Measurements from ENCODE around the gene KLRG1.

The KLRG1 gene

GRCh38 chr12:9002335-9002734 is 13.0 kb downstream of the KLRG1 start:
- no peak for DNase-seq (ENCODE audit: low spot score)
- no peak overlapping the region for H3K27ac ChIP-seq
- CTCF ChIA-PET, result no interaction called here
- no peak for TF ChIP-seq CTCF (conservative IDR thresholded peaks at IDR 0.05; ENCODE audit: low read depth)
- POLR2A ChIA-PET (ENCODE audit: low non-redundant PET), result no interaction called here

- POLR2A ChIA-PET (ENCODE audit: low non-redundant PET), result interaction anchor here (1.1 kb wide), 1 partner anchor 14 kb away, joined by 4 read pairs; no protein-coding TSS in a partner anchor
- no peak for TF ChIP-seq CTCF (conservative IDR thresholded peaks at IDR 0.05; ENCODE audit: low read depth)
- DNase-seq (ENCODE audit: low spot score), result no peak
- H3K27ac ChIP-seq, result no peak overlapping the region
- CTCF ChIA-PET, result interaction anchor here (0.7 kb wide), 1 partner anchor 151 kb away, joined by 3 read pairs; no protein-coding TSS in a partner anchor
Measured at GRCh38 chr12:9022592-9022991, 33.2 kb downstream of the KLRG1 start.

GRCh38 chr12:9024512-9024911 is 35.2 kb downstream of the KLRG1 start:
- H3K27ac ChIP-seq, result no peak overlapping the region
- no peak for TF ChIP-seq CTCF (conservative IDR thresholded peaks at IDR 0.05; ENCODE audit: low read depth)
- POLR2A ChIA-PET (ENCODE audit: low non-redundant PET), result no interaction called here
- CTCF ChIA-PET, result no interaction called here
- no peak for DNase-seq (ENCODE audit: low spot score)

- H3K27ac ChIP-seq, result no peak overlapping the region
- ChIA-PET POLR2A (ENCODE audit: low non-redundant PET) (no interaction called here), CTCF (interaction anchor here (0.6 kb wide), 1 partner anchor 14 kb away, joined by 3 read pairs; no protein-coding TSS in a partner anchor)
- DNase-seq (ENCODE audit: low spot score), result no peak
- no peak for TF ChIP-seq CTCF (conservative IDR thresholded peaks at IDR 0.05; ENCODE audit: low read depth)
Measured at GRCh38 chr12:9027161-9028059, 38.1 kb downstream of the KLRG1 start.

- no peak for TF ChIP-seq CTCF (conservative IDR thresholded peaks at IDR 0.05; ENCODE audit: low read depth)
- POLR2A ChIA-PET (ENCODE audit: low non-redundant PET), result no interaction called here
- CTCF ChIA-PET, result no interaction called here
Measured at GRCh38 chr12:9030776-9031175, 41.4 kb downstream of the KLRG1 start.

GRCh38 chr12:9032202-9032964 is 43.0 kb downstream of the KLRG1 start:
- DNase-seq (ENCODE audit: low spot score), result no peak
- ChIA-PET POLR2A (ENCODE audit: low non-redundant PET) (no interaction called here), CTCF (interaction anchor here (0.5 to 1.4 kb wide), 3 partner anchors 71 to 142 kb away, joined by 3 to 5 read pairs (median 4); no protein-coding TSS in a partner anchor)
- no peak for TF ChIP-seq CTCF (conservative IDR thresholded peaks at IDR 0.05; ENCODE audit: low read depth)
- H3K27ac ChIP-seq, result no peak overlapping the region

More at GRCh38 chr12:9030776-9031175, 41.4 kb downstream of the KLRG1 start:
- no peak overlapping the region for H3K27ac ChIP-seq
- DNase-seq (ENCODE audit: low spot score), result no peak

All from RWPE1 (cell line).